Gastroesophageal sphincter (tissue), 4 donors: ENCODE data around the gene DOK1. TPM values are rescaled to one million over a fixed set of nuclear protein-coding genes. Genes with fewer than 3 reads are reported as not detected.

ENCODE experiments used
- ATAC-seq: fragments of 150-250 bp; one replicate; pipeline ENCODE4 v1.9.1; 2016; ENCODE audit warnings: mild to moderate bottlenecking, moderate library complexity
- H3K27ac ChIP-seq, 4 donors: fragments of 200-600 bp; sonication (generic) in 3 of 4; 1 replicate in 3 of 4; 2 replicates in 1 of 4; pipeline ENCODE4 v1.5.1; 2016 to 2019
- H3K27me3 ChIP-seq: fragments of 200-600 bp; sonication (generic); one replicate; pipeline ENCODE4 v1.5.1; 2019
- H3K36me3 ChIP-seq, 2 donors: fragments of 200-600 bp; sonication (generic); one replicate each; pipeline ENCODE4 v1.5.1; 2019; ENCODE audit warnings: control low read depth in 1 of 2
- H3K4me1 ChIP-seq, 3 donors: fragments of 200-600 bp; sonication (generic); 1 replicate in 2 of 3; 2 replicates in 1 of 3; pipeline ENCODE4 v1.5.1; 2016 to 2019; ENCODE audit warnings: control low read depth in 2 of 3
- H3K4me3 ChIP-seq, 2 donors: fragments of 200-600 bp; sonication (generic); one replicate each; pipeline ENCODE4 v1.5.1; 2019; ENCODE audit warnings: mild to moderate bottlenecking in 1 of 2, moderate library complexity in 1 of 2
- H3K9me3 ChIP-seq, 3 donors: fragments of 200-600 bp; sonication (generic); one replicate each; pipeline ENCODE4 v1.5.1; 2017 to 2019; ENCODE audit warnings: control low read depth in 2 of 3
- CTCF ChIP-seq, 4 experiments: fragments of 200-600 bp in 2 of 4; fragments of 450-650 bp in 2 of 4; sonication (generic) in 1 of 4; IDR thresholded peaks; one replicate each; pipeline ENCODE4 v1.5.1; 2017 to 2019; ENCODE audit warnings: antibody characterized with exemption in 4 of 4, mild to moderate bottlenecking in 2 of 4, moderate library complexity in 2 of 4
- EP300 ChIP-seq: sonication (generic); formaldehyde crosslinking; IDR thresholded peaks from one replicate; pipeline ENCODE4 v1.6.1; 2017; ENCODE audit warnings: antibody characterized with exemption, mild to moderate bottlenecking
- POLR2A ChIP-seq, 2 donors: fragments of 450-650 bp; IDR thresholded peaks; one replicate each; pipeline ENCODE4 v1.6.1; 2017; ENCODE audit warnings: antibody characterized with exemption in 2 of 2, mild to moderate bottlenecking in 2 of 2, moderate library complexity in 1 of 2
- POLR2AphosphoS5 ChIP-seq: sonication (generic); formaldehyde crosslinking; IDR thresholded peaks from one replicate; pipeline ENCODE4 v1.6.1; 2017; ENCODE audit warnings: antibody characterized with exemption
- WGBS, 2 donors: methylation state at CpG; one replicate each; pipeline ENCODE4 v1.1.5; 2018; ENCODE audit warnings: low coverage in 1 of 2; 5-methylcytosine and 5-hydroxymethylcytosine counted together
- total RNA-seq, 4 donors: library from RNA; depleted of rRNA; stranded (reverse); fragments of >200 nt; gene quantifications; one replicate each; pipeline ENCODE4 v1.1.0, GENCODE V29; 2016

The DOK1 gene
- total RNA-seq, 4 donors from 2014 or later = 16.3 to 28.8 (median 19.5) TPM

GRCh38 chr2:74514368-74515270, 39.9 kb upstream of the DOK1 start, which contains the start of gene TLX2:
Gene TLX2 (plus strand): TSS chr2:74514450. CDS start chr2:74514807, 357 bp downstream.
- ATAC-seq = no peak
- Histone ChIP-seq H3K4me1 (peaks cover 0 to 38% (median 29%) of the 10 kb centered on the region in 3 donors), H3K9me3 (no peaks in the 10 kb centered on the region), H3K36me3 (no peaks in the 10 kb centered on the region), H3K27ac (no peak within 1 kb of the TSS), H3K4me3 (peak within 1 kb of the TSS in 1 of 2 donors; percentile 8), H3K27me3 (peaks cover 100% of the 10 kb centered on the region)
- no peak for TF ChIP-seq POLR2AphosphoS5
- no peak for TF ChIP-seq CTCF (IDR thresholded peaks at IDR 0.05)
- TF ChIP-seq EP300 = no peak
- TF ChIP-seq POLR2A (IDR thresholded peaks at IDR 0.05) = no peak
- 5% methylated on average over 4 of the region's 82 CpGs; no CpG with 5 or more reads in 1 of the 2 donors for WGBS, 2 donors

DNA sequence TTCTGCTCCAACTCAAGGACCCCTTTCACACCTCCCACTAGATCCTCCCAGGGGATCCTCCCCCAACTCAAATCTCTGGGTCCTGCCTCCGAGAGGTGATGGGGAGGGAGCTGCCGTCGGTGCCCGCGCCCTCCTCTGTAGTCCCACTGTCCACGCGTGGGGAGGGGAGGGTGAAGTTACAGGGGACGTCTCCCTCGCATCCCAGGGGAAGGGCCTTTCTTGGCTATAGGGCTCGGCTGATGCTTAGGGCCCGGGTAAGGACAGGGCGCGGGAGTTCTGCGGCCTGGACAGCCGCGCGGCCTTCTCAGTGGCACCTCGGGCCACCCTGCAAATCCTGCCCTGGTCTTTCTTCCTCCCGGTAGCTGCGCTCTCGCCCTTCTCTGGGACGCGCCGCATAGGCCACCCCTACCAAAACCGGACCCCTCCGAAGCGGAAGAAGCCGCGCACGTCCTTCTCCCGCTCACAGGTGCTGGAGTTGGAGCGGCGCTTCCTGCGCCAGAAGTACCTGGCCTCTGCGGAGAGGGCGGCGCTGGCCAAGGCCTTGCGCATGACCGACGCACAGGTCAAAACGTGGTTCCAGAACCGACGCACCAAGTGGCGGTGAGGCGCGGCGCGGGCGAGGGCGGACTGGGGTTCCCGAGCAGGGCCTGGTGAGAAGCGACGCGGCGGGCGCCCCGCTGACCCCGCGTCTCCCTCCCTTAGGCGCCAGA, 39.1 kb upstream of the DOK1 start:
- no peak overlapping the region for H3K27ac ChIP-seq
- H3K36me3 ChIP-seq = no peaks in the 10 kb centered on the region
- no peak for ATAC-seq
- TF ChIP-seq POLR2A (IDR thresholded peaks at IDR 0.05) (no peak), POLR2AphosphoS5 (no peak), CTCF (IDR thresholded peaks at IDR 0.05) (no peak), EP300 (no peak)
- peaks cover 100% of the 10 kb centered on the region for H3K27me3 ChIP-seq
- WGBS, 2 donors = 0% methylated on average over 2 of the region's 60 CpGs; no CpG with 5 or more reads in 1 of the 2 donors
- H3K9me3 ChIP-seq = no peaks in the 10 kb centered on the region
- peaks cover 0 to 38% (median 29%) of the 10 kb centered on the region in 3 donors for H3K4me1 ChIP-seq
- H3K4me3 ChIP-seq = peak overlapping the region in 1 of 2 donors; percentile 43

GRCh38 chr2:74515981-74516633, 38.4 kb upstream of the DOK1 start:
- Histone ChIP-seq H3K27me3 (peaks cover 100% of the 10 kb centered on the region), H3K27ac (no peak overlapping the region), H3K36me3 (no peaks in the 10 kb centered on the region), H3K9me3 (no peaks in the 10 kb centered on the region), H3K4me3 (peak overlapping the region in 1 of 2 donors; percentile 43), H3K4me1 (peaks cover 0 to 38% (median 29%) of the 10 kb centered on the region in 3 donors)
- 0% methylated on average over 1 of the region's 72 CpGs; no CpG with 5 or more reads in 1 of the 2 donors for WGBS, 2 donors
- peak; percentile 69 for ATAC-seq
- TF ChIP-seq POLR2AphosphoS5 = no peak
- TF ChIP-seq POLR2A (IDR thresholded peaks at IDR 0.05) = no peak
- no peak for TF ChIP-seq CTCF (IDR thresholded peaks at IDR 0.05)
- TF ChIP-seq EP300 = no peak

DNA sequence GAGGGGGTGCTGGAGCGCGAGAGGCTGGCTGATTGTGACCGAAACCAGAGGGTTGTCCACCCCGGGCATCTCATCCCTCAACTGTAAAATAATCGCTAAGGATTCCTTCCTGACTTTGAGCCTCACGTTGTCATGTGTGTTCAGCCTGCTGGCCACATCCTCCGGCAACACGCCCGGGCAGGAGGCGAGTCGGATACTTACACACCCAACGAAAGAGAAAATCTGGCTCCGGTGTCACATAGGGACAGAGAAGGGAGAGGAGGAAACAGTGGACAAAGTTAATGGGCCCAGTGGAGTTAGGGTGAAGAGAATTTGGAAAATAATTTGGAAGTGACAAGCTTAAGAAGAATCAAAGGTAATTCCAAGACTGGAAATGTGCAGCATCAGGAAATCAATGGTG, 37.9 kb upstream of the DOK1 start:
- H3K9me3 ChIP-seq = no peaks in the 10 kb centered on the region
- ATAC-seq = no peak
- peaks cover 0 to 38% (median 29%) of the 10 kb centered on the region in 3 donors for H3K4me1 ChIP-seq
- H3K27me3 ChIP-seq = peaks cover 98% of the 10 kb centered on the region
- WGBS, 2 donors = 44 to 93% methylated on average over 3 to 9 of the region's 13 CpGs
- TF ChIP-seq EP300 (no peak), POLR2A (IDR thresholded peaks at IDR 0.05) (no peak), CTCF (IDR thresholded peaks at IDR 0.05) (no peak), POLR2AphosphoS5 (no peak)
- H3K27ac ChIP-seq = no peak overlapping the region
- H3K36me3 ChIP-seq = no peaks in the 10 kb centered on the region
- peak overlapping the region in 1 of 2 donors; percentile 43 for H3K4me3 ChIP-seq
